ENCODE results near the gene PCYT1A. TPM values are rescaled to one million over a fixed set of nuclear protein-coding genes. Genes with fewer than 3 reads are reported as not detected.

Gene PCYT1A
- total RNA-seq, 2 experiments from 2014 or later, result 52.9 to 53.8 TPM

GRCh38 chr3:196298521-196298920 lies 11.0 kb upstream of the PCYT1A start:
- CTCF ChIA-PET, result interaction anchor here (0.6 kb wide), 1 partner anchor 62 kb away, joined by 3 read pairs; no protein-coding TSS in a partner anchor
- POLR2A ChIA-PET, result no interaction called here

GRCh38 chr3:196292286-196292923 lies 4.9 kb upstream of the PCYT1A start:
- ChIA-PET POLR2A (no interaction called here), CTCF (interaction anchor here (0.6 kb wide), 1 partner anchor 79 kb away, joined by 4 read pairs; no protein-coding TSS in a partner anchor)

GRCh38 chr3:196288141-196288460 lies 575 bp upstream of the PCYT1A start:
- POLR2A ChIA-PET, result interaction anchor here (0.6 to 1.1 kb wide), 4 partner anchors 29 to 232 kb away, joined by 3 to 4 read pairs (median 3); no protein-coding TSS in a partner anchor
- CTCF ChIA-PET, result no interaction called here

GRCh38 chr3:196287090-196287439 lies 461 bp downstream of the PCYT1A start:
- ChIA-PET POLR2A (no interaction called here), CTCF (no interaction called here)

GRCh38 chr3:196284396-196284795 lies 3.1 kb downstream of the PCYT1A start:
- POLR2A ChIA-PET, result no interaction called here
- CTCF ChIA-PET, result no interaction called here

GRCh38 chr3:196281962-196282361 lies 5.6 kb downstream of the PCYT1A start:
- ChIA-PET CTCF (interaction anchor here (0.9 kb wide), 1 partner anchor 241 kb away, joined by 4 read pairs; no protein-coding TSS in a partner anchor), POLR2A (interaction anchor here (0.6 to 0.9 kb wide), 3 partner anchors 36 to 1322 kb away, joined by 3 to 5 read pairs (median 3); partner anchors contain the start of gene DYNLT2B)

GRCh38 chr3:196280689-196281440 lies 6.7 kb downstream of the PCYT1A start:
- ChIA-PET POLR2A (no interaction called here), CTCF (interaction anchor here (0.9 to 1.4 kb wide), 3 partner anchors 28 to 242 kb away, joined by 4 to 6 read pairs (median 4); partner anchors contain the start of gene DYNLT2B)

- POLR2A ChIA-PET, result interaction anchor here (1.2 kb wide), 1 partner anchor 43 kb away, joined by 8 read pairs; the partner anchor contains the start of gene DYNLT2B
- CTCF ChIA-PET, result no interaction called here
These were observed 12.4 kb downstream of the PCYT1A start for GRCh38 chr3:196275126-196275525.

- POLR2A ChIA-PET, result interaction anchor here (1.2 kb wide), 1 partner anchor 44 kb away, joined by 8 read pairs; the partner anchor contains the start of gene DYNLT2B
- CTCF ChIA-PET, result no interaction called here
These were observed 12.9 kb downstream of the PCYT1A start for GRCh38 chr3:196274585-196274984.

GRCh38 chr3:196273655-196274054 lies 13.9 kb downstream of the PCYT1A start:
- ChIA-PET POLR2A (no interaction called here), CTCF (interaction anchor here (0.6 to 1.1 kb wide), 2 partner anchors 21 to 97 kb away, joined by 3 read pairs; no protein-coding TSS in a partner anchor)

GRCh38 chr3:196272826-196273225 lies 14.7 kb downstream of the PCYT1A start:
- POLR2A ChIA-PET, result no interaction called here
- CTCF ChIA-PET, result interaction anchor here (0.5 to 1.1 kb wide), 2 partner anchors 20 to 208 kb away, joined by 3 read pairs; no protein-coding TSS in a partner anchor

GRCh38 chr3:196270499-196270898 lies 17.0 kb downstream of the PCYT1A start:
- ChIA-PET POLR2A (no interaction called here), CTCF (no interaction called here)

GRCh38 chr3:196268284-196269163 lies 19.0 kb downstream of the PCYT1A start:
- ChIA-PET POLR2A (interaction anchor here (0.5 kb wide), 1 partner anchor 259 kb away, joined by 3 read pairs; no protein-coding TSS in a partner anchor), CTCF (no interaction called here)

GRCh38 chr3:196263819-196264218 lies 23.7 kb downstream of the PCYT1A start:
- POLR2A ChIA-PET, result no interaction called here
- CTCF ChIA-PET, result interaction anchor here (1.1 kb wide), 1 partner anchor 10 kb away, joined by 5 read pairs; no protein-coding TSS in a partner anchor

GRCh38 chr3:196260784-196261183 lies 26.7 kb downstream of the PCYT1A start:
- POLR2A ChIA-PET, result no interaction called here

GRCh38 chr3:196255776-196256175 lies 31.8 kb downstream of the PCYT1A start:
- ChIA-PET CTCF (no interaction called here), POLR2A (no interaction called here)

More at GRCh38 chr3:196260784-196261183, 26.7 kb downstream of the PCYT1A start:
- CTCF ChIA-PET, result interaction anchor here (1.0 kb wide), 1 partner anchor 258 kb away, joined by 3 read pairs; no protein-coding TSS in a partner anchor

GRCh38 chr3:196254376-196255283 lies 32.9 kb downstream of the PCYT1A start:
- CTCF ChIA-PET, result interaction anchor here (0.7 to 2.2 kb wide), 6 partner anchors 9 to 285 kb away, joined by 3 to 5 read pairs (median 4); no protein-coding TSS in a partner anchor
- POLR2A ChIA-PET, result no interaction called here

- POLR2A ChIA-PET, result no interaction called here
- CTCF ChIA-PET, result interaction anchor here (1.5 kb wide), 1 partner anchor 22 kb away, joined by 3 read pairs; no protein-coding TSS in a partner anchor
These were observed 35.6 kb downstream of the PCYT1A start for GRCh38 chr3:196251918-196252317.
